ENCODE data around the gene SLC24A4. TPM values are rescaled to one million over a fixed set of nuclear protein-coding genes. Genes with fewer than 3 reads are reported as not detected.

SLC24A4 gene
- polyA plus RNA-seq, 1 donor from 2014 or later, result 0.17 TPM

- Histone ChIP-seq H3K79me2 (replicated peaks; ENCODE audit: insufficient read depth, low read length) (no peaks in the 10 kb centered on the region), H4K20me1 (ENCODE audit: insufficient read depth) (no peaks in the 10 kb centered on the region), H3K9ac (ENCODE audit: low read length) (no peak overlapping the region), H3K9me3 (ENCODE audit: low read length) (no peaks in the 10 kb centered on the region), H3K4me3 (ENCODE audit: low read length) (no peak overlapping the region), H2AFZ (ENCODE audit: low read depth, low read length) (no peak overlapping the region), H3K36me3 (ENCODE audit: insufficient read depth, low read length) (no peaks in the 10 kb centered on the region), H3K27me3 (ENCODE audit: insufficient read depth, low read depth, low read length) (no peaks in the 10 kb centered on the region), H3K4me2 (ENCODE audit: low read length) (no peak overlapping the region), H3K27ac (ENCODE audit: low read length) (no peak overlapping the region), H3K9me2 (ENCODE audit: insufficient read depth, low read length) (no peaks in the 10 kb centered on the region), H3F3A (ENCODE audit: insufficient read depth, low read length, poor library complexity, severe bottlenecking) (no peaks in the 10 kb centered on the region)
- TF ChIP-seq REST (IDR thresholded peaks at IDR 0.05; ENCODE audit: borderline replicate concordance) (no peak), SMC3 (conservative IDR thresholded peaks at IDR 0.05; ENCODE audit: poor library complexity) (no peak), POLR2AphosphoS5 (IDR thresholded peaks at IDR 0.05) (no peak), MXI1 (conservative IDR thresholded peaks at IDR 0.05; ENCODE audit: poor library complexity, severe bottlenecking) (no peak), EP300 (conservative IDR thresholded peaks at IDR 0.05; ENCODE audit: poor library complexity, severe bottlenecking) (no peak), RAD21 (conservative IDR thresholded peaks at IDR 0.05) (no peak), TAF1 (IDR thresholded peaks at IDR 0.05; ENCODE audit: low read depth) (no peak), CTCF (IDR thresholded peaks at IDR 0.05; ENCODE audit: poor library complexity, severe bottlenecking) (no peak), EZH2 (IDR thresholded peaks at IDR 0.05; ENCODE audit: borderline replicate concordance, insufficient read depth, low read length, poor library complexity, severe bottlenecking) (no peak)
Measured at GRCh38 chr14:92366237-92366636, 43.3 kb downstream of the SLC24A4 start.

GRCh38 chr14:92368001-92368400 is 45.0 kb downstream of the SLC24A4 start:
- H3K4me2 ChIP-seq (ENCODE audit: low read length), result no peak overlapping the region
- no peaks in the 10 kb centered on the region for H3K36me3 ChIP-seq (ENCODE audit: insufficient read depth, low read length)
- H3K27me3 ChIP-seq (ENCODE audit: insufficient read depth, low read depth, low read length), result no peaks in the 10 kb centered on the region
- H2AFZ ChIP-seq (ENCODE audit: low read depth, low read length), result no peak overlapping the region
- H3K4me3 ChIP-seq (ENCODE audit: low read length), result no peak overlapping the region
- H3K9me2 ChIP-seq (ENCODE audit: insufficient read depth, low read length), result no peaks in the 10 kb centered on the region
- H3K9me3 ChIP-seq (ENCODE audit: low read length), result no peaks in the 10 kb centered on the region
- no peaks in the 10 kb centered on the region for H4K20me1 ChIP-seq (ENCODE audit: insufficient read depth)
- TF ChIP-seq CTCF (IDR thresholded peaks at IDR 0.05; ENCODE audit: poor library complexity, severe bottlenecking), result no peak
- TF ChIP-seq RAD21 (conservative IDR thresholded peaks at IDR 0.05), result no peak
- TF ChIP-seq EP300 (conservative IDR thresholded peaks at IDR 0.05; ENCODE audit: poor library complexity, severe bottlenecking), result no peak
- no peak for TF ChIP-seq EZH2 (IDR thresholded peaks at IDR 0.05; ENCODE audit: borderline replicate concordance, insufficient read depth, low read length, poor library complexity, severe bottlenecking)
- no peak for TF ChIP-seq MXI1 (conservative IDR thresholded peaks at IDR 0.05; ENCODE audit: poor library complexity, severe bottlenecking)
- TF ChIP-seq TAF1 (IDR thresholded peaks at IDR 0.05; ENCODE audit: low read depth), result no peak
- no peak for TF ChIP-seq SMC3 (conservative IDR thresholded peaks at IDR 0.05; ENCODE audit: poor library complexity)
- no peak for TF ChIP-seq REST (IDR thresholded peaks at IDR 0.05; ENCODE audit: borderline replicate concordance)
- no peak for TF ChIP-seq POLR2AphosphoS5 (IDR thresholded peaks at IDR 0.05)
- H3K79me2 ChIP-seq (replicated peaks; ENCODE audit: insufficient read depth, low read length), result no peaks in the 10 kb centered on the region
- H3F3A ChIP-seq (ENCODE audit: insufficient read depth, low read length, poor library complexity, severe bottlenecking), result no peaks in the 10 kb centered on the region
- no peak overlapping the region for H3K27ac ChIP-seq (ENCODE audit: low read length)
- no peak overlapping the region for H3K9ac ChIP-seq (ENCODE audit: low read length)

Data from neural cell (in vitro differentiated cells).